Endothelial cell (in vitro differentiated cells): ENCODE measurements around the gene BACE2. TPM values are rescaled to one million over a fixed set of nuclear protein-coding genes. Genes with fewer than 3 reads are reported as not detected.

Source experiments
- DNase-seq: peaks from one replicate; pipeline ENCODE4 v3.0.0; 2021; ENCODE audit warnings: low spot score
- H3K27ac Mint-ChIP-seq: one replicate; pipeline ENCODE4 v1.8.0; 2021; ENCODE audit warnings: mixed read lengths, inconsistent platforms; ENCODE audit not compliant: unreplicated experiment
- H3K27me3 Mint-ChIP-seq: one replicate; pipeline ENCODE4 v1.8.0; 2021; ENCODE audit warnings: mild to moderate bottlenecking, moderate library complexity, mixed read lengths, inconsistent platforms; ENCODE audit not compliant: unreplicated experiment
- H3K36me3 Mint-ChIP-seq: one replicate; pipeline ENCODE4 v1.8.0; 2021; ENCODE audit warnings: mild to moderate bottlenecking, low read depth, mixed read lengths, inconsistent platforms; ENCODE audit not compliant: unreplicated experiment
- H3K4me1 Mint-ChIP-seq: one replicate; pipeline ENCODE4 v1.8.0; 2021; ENCODE audit warnings: mild to moderate bottlenecking, mixed read lengths, inconsistent platforms; ENCODE audit not compliant: unreplicated experiment
- H3K4me3 Mint-ChIP-seq: one replicate; pipeline ENCODE4 v1.8.0; 2021; ENCODE audit warnings: mild to moderate bottlenecking, mixed read lengths, inconsistent platforms; ENCODE audit not compliant: unreplicated experiment
- H3K9me3 Mint-ChIP-seq: one replicate; pipeline ENCODE4 v1.8.0; 2021; ENCODE audit warnings: mixed read lengths, inconsistent platforms; ENCODE audit not compliant: unreplicated experiment
- total RNA-seq: library from RNA; stranded (reverse); fragmentation: NEBNext Ultra II Directional; extraction: Animal tissue kit (Norgen Biotek cat#: 25700); gene quantifications from one replicate; pipeline ENCODE4 v1.2.1, GENCODE V29; 2021; ENCODE audit not compliant: unreplicated experiment
- TF ChIP-seq, protein P1 (sequence below): fragments of 200-600 bp; sonication (generic); IDR thresholded peaks from one replicate; pipeline ENCODE4 v1.5.0; 2021; ENCODE audit warnings: antibody characterized with exemption; ENCODE audit not compliant: unreplicated experiment

The BACE2 gene
- total RNA-seq, 1 donor from 2014 or later: 151 TPM

DNA sequence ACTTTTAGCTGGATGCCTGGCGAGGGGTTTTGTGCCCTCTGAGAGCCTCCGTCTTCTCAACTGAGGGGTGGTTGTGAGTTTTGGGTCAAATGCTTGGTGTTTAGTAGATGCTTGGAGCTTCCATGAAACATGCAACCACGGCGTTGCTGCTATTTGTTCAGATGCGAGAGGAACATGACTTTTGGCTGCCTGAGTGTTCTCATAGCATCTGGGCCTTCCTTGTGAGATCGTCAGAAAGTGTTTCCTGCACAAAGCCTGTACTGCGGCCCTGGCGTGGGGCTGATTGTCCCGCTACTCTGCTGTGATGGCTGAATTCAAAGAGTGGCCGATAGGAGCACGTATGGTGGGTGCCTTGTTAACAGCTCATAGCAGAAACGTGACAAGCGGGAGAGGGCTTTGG is 78.8 kb downstream of the BACE2 start:
- TF ChIP-seq, protein P1, sequence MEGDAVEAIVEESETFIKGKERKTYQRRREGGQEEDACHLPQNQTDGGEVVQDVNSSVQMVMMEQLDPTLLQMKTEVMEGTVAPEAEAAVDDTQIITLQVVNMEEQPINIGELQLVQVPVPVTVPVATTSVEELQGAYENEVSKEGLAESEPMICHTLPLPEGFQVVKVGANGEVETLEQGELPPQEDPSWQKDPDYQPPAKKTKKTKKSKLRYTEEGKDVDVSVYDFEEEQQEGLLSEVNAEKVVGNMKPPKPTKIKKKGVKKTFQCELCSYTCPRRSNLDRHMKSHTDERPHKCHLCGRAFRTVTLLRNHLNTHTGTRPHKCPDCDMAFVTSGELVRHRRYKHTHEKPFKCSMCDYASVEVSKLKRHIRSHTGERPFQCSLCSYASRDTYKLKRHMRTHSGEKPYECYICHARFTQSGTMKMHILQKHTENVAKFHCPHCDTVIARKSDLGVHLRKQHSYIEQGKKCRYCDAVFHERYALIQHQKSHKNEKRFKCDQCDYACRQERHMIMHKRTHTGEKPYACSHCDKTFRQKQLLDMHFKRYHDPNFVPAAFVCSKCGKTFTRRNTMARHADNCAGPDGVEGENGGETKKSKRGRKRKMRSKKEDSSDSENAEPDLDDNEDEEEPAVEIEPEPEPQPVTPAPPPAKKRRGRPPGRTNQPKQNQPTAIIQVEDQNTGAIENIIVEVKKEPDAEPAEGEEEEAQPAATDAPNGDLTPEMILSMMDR: no peak
- H3K27me3 Mint-ChIP-seq: peaks cover 4% of the 10 kb centered on the region
- H3K4me3 Mint-ChIP-seq: peak overlapping the region; percentile 28
- peaks cover 73% of the 10 kb centered on the region for H3K36me3 Mint-ChIP-seq
- H3K4me1 Mint-ChIP-seq: peaks cover 22% of the 10 kb centered on the region
- DNase-seq: no peak
- H3K9me3 Mint-ChIP-seq: no peaks in the 10 kb centered on the region
- H3K27ac Mint-ChIP-seq: peak overlapping the region; percentile 37

DNA sequence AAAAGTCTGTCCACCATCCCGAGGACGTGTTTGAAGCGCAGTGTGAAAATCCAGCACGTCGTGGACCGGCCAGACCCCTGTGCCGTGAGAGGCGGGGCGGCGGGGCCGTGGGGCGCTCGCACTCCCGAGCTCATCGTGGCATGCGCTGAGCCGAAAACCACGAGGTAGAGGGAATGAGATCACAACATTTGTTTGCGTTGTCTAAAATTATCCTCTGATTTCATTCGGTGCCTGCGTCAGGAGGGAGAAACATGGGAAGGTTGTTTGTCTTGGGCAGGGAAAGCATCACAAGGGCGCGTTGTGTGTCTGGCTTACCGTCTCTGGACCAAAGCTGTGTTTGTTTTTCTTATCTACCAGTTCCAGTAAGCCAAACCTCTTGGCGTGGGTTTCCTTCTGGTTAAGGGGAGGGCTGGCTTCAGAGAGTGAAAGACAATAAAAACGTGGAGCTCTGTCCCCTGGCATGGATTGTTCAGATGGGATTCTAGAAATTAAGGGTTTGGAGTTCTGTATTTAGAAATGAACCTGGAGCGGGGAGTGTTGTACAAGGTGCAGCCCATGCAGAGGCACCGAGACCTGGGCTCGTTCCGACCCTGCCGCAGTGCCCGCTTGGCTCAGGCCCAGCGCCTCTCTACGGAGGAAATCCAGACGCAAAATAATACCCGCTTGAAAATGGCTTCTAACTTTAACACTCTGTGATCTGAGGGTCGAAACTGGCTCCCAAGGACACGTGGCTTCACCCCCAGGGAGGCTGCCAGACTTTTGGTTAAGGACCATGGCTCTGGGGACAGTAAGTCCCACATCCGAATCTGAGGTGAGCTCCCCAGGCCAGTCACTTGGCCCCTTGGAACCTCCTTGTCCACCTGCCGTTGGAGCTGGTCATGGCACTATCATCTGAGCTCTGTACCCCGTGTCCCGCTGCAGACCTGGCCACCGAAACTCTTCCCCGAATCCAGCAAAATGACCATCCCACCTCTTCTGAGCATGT is 79.9 kb downstream of the BACE2 start:
- no peak for DNase-seq
- no peaks in the 10 kb centered on the region for H3K9me3 Mint-ChIP-seq
- H3K4me3 Mint-ChIP-seq: peak overlapping the region; percentile 43
- peaks cover 76% of the 10 kb centered on the region for H3K36me3 Mint-ChIP-seq
- TF ChIP-seq, protein P1: no peak
- no peak overlapping the region for H3K27ac Mint-ChIP-seq
- H3K4me1 Mint-ChIP-seq: peaks cover 22% of the 10 kb centered on the region
- peaks cover 4% of the 10 kb centered on the region for H3K27me3 Mint-ChIP-seq

- Mint-ChIP-seq H3K27me3 (peaks cover 4% of the 10 kb centered on the region), H3K36me3 (peaks cover 74% of the 10 kb centered on the region), H3K4me3 (no peak overlapping the region), H3K9me3 (no peaks in the 10 kb centered on the region), H3K27ac (peak overlapping the region; percentile 28), H3K4me1 (peaks cover 22% of the 10 kb centered on the region)
- TF ChIP-seq, protein P1: no peak
- DNase-seq: no peak
These were observed 81.5 kb downstream of the BACE2 start for GRCh38 chr21:41249476-41249875.

- Mint-ChIP-seq H3K36me3 (peaks cover 78% of the 10 kb centered on the region), H3K4me3 (peak overlapping the region; percentile 78), H3K4me1 (peaks cover 22% of the 10 kb centered on the region), H3K9me3 (no peaks in the 10 kb centered on the region), H3K27me3 (peaks cover 6% of the 10 kb centered on the region), H3K27ac (no peak overlapping the region)
- no peak for DNase-seq
- TF ChIP-seq, protein P1: no peak
These were observed 82.6 kb downstream of the BACE2 start for GRCh38 chr21:41250519-41250918.
